SU-DHL-6 (cell line): ENCODE measurements around the gene PGF.

Experiments
- H2AFZ ChIP-seq: fragments of 200-600 bp; sonication (generic); 2 replicates; pipeline ENCODE4 v1.6.1; 2014; ENCODE audit warnings: low read depth, mild to moderate bottlenecking, moderate library complexity, mixed read lengths, antibody characterized with exemption, low read length; ENCODE audit not compliant: severe bottlenecking
- H3F3A ChIP-seq: fragments of 200-600 bp; shearing (Covaris generic); 2 replicates; pipeline ENCODE4 v1.6.0; 2016; ENCODE audit warnings: antibody characterized with exemption, mild to moderate bottlenecking; ENCODE audit not compliant: insufficient read depth
- H3K27ac ChIP-seq: fragments of 200-600 bp; sonication (generic); 2 replicates; pipeline ENCODE4 v1.5.1; 2016; ENCODE audit warnings: low read depth, mild to moderate bottlenecking, low read length, moderate library complexity, mixed read lengths
- H3K27me3 ChIP-seq: fragments of 200-600 bp; sonication (generic), shearing (Covaris generic); 2 replicates; pipeline ENCODE4 v1.6.0; 2014; ENCODE audit warnings: mild to moderate bottlenecking, low read length
- H3K36me3 ChIP-seq: fragments of 200-600 bp; sonication (generic); 2 replicates; pipeline ENCODE4 v1.6.1; 2014; ENCODE audit warnings: mild to moderate bottlenecking, low read length, mixed read lengths
- H3K4me2 ChIP-seq: fragments of 300-600, 200-600 bp; shearing (Covaris generic), sonication (generic); 2 replicates; pipeline ENCODE4 v1.6.0; 2014; ENCODE audit warnings: low read length, low read depth, mild to moderate bottlenecking; ENCODE audit not compliant: poor library complexity, severe bottlenecking
- H3K4me3 ChIP-seq: fragments of 200-600 bp; sonication (generic); 2 replicates; pipeline ENCODE4 v1.5.1; 2014; ENCODE audit warnings: antibody characterized with exemption, low read length, mild to moderate bottlenecking, mixed read lengths; ENCODE audit not compliant: insufficient read depth, poor library complexity, severe bottlenecking
- H3K79me2 ChIP-seq: fragments of 200-600 bp; sonication (generic); 2 replicates; pipeline ENCODE4 v1.6.1; 2014; ENCODE audit warnings: mild to moderate bottlenecking, low read length, moderate library complexity; ENCODE audit not compliant: insufficient read depth
- H3K9ac ChIP-seq: fragments of 200-600 bp; sonication (generic); 2 replicates; pipeline ENCODE4 v1.7.0; 2014; ENCODE audit warnings: mild to moderate bottlenecking, low read length
- H3K9me2 ChIP-seq: fragments of 200-600 bp; sonication (generic); replicated peaks from 2 replicates; pipeline ENCODE4 v1.6.1; 2014; ENCODE audit warnings: low read length; ENCODE audit not compliant: insufficient read depth
- H3K9me3 ChIP-seq: fragments of 200-600 bp; sonication (generic); 2 replicates; pipeline ENCODE4 v1.6.1; 2014; ENCODE audit warnings: low read length, mixed read lengths; ENCODE audit not compliant: insufficient read depth
- H4K20me1 ChIP-seq: fragments of 200-600 bp; sonication (generic); 2 replicates; pipeline ENCODE4 v1.6.1; 2014; ENCODE audit warnings: low read depth, mild to moderate bottlenecking, antibody characterized with exemption, low read length, moderate library complexity, mixed read lengths
- CTCF ChIP-seq: fragments of 200-600 bp; sonication (generic); IDR thresholded peaks from one replicate; pipeline ENCODE4 v1.5.1; 2017; ENCODE audit warnings: antibody characterized with exemption, mild to moderate bottlenecking, low read length, moderate library complexity; ENCODE audit not compliant: insufficient read depth, poor library complexity, severe bottlenecking
- EZH2phosphoT487 ChIP-seq: fragments of 200-600 bp; sonication (generic), shearing (Covaris generic); conservative IDR thresholded peaks from 2 replicates; pipeline ENCODE4 v1.6.1; 2018; ENCODE audit warnings: mild to moderate bottlenecking, antibody characterized with exemption, low read length, moderate library complexity, mixed read lengths

The PGF gene

GRCh38 chr14:74940956-74941565 lies 14.3 kb downstream of the PGF start:
- Histone ChIP-seq H2AFZ (peak overlapping the region; percentile 92), H3K4me2 (peak overlapping the region; percentile 34), H3F3A (peaks cover 6% of the 10 kb centered on the region; the same call in 1 of the 2 replicates), H3K27ac (no peak overlapping the region), H3K27me3 (no peaks in the 10 kb centered on the region), H3K9ac (no peak overlapping the region), H3K4me3 (no peak overlapping the region), H3K36me3 (no peaks in the 10 kb centered on the region), H3K79me2 (no peaks in the 10 kb centered on the region), H4K20me1 (no peaks in the 10 kb centered on the region), H3K9me2 (no peaks in the 10 kb centered on the region), H3K9me3 (no peaks in the 10 kb centered on the region)
- TF ChIP-seq EZH2phosphoT487 (no peak), CTCF (no peak)

GRCh38 chr14:74938531-74939495 lies 16.6 kb downstream of the PGF start:
- Histone ChIP-seq H3K4me3 (no peak overlapping the region), H3K27ac (no peak overlapping the region), H3K4me2 (no peak overlapping the region), H3K27me3 (no peaks in the 10 kb centered on the region), H3K9me2 (no peaks in the 10 kb centered on the region), H3F3A (peaks cover 6% of the 10 kb centered on the region; the same call in 1 of the 2 replicates), H3K9me3 (no peaks in the 10 kb centered on the region), H2AFZ (no peak overlapping the region), H3K79me2 (no peaks in the 10 kb centered on the region), H4K20me1 (no peaks in the 10 kb centered on the region), H3K9ac (no peak overlapping the region), H3K36me3 (no peaks in the 10 kb centered on the region)
- TF ChIP-seq CTCF (no peak), EZH2phosphoT487 (no peak)

- Histone ChIP-seq H4K20me1 (no peaks in the 10 kb centered on the region), H3K27me3 (no peaks in the 10 kb centered on the region), H3K79me2 (no peaks in the 10 kb centered on the region), H3K9ac (no peak overlapping the region), H3K4me3 (no peak overlapping the region), H3K4me2 (no peak overlapping the region), H3F3A (no peaks in the 10 kb centered on the region), H3K9me2 (no peaks in the 10 kb centered on the region), H3K9me3 (no peaks in the 10 kb centered on the region), H3K36me3 (no peaks in the 10 kb centered on the region), H3K27ac (no peak overlapping the region), H2AFZ (no peak overlapping the region)
- TF ChIP-seq CTCF (no peak), EZH2phosphoT487 (no peak)
Observed at GRCh38 chr14:74937171-74937570, 18.2 kb downstream of the PGF start.
